Adrenal gland (tissue), 12 donors: ENCODE data around the gene AFAP1L2. TPM values are rescaled to one million over a fixed set of nuclear protein-coding genes. Genes with fewer than 3 reads are reported as not detected.

Experiments used
- DNase-seq, 7 donors: peaks; one replicate each; pipeline ENCODE4 v3.0.0-alpha.2; 2019 to 2020
- H3K27ac ChIP-seq, 5 donors: fragments of 200-600 bp; sonication (generic) in 4 of 5; 1 replicate in 3 of 5; 2 replicates in 2 of 5; pipeline versions ENCODE4 v1.5.1 to v1.8.0; 2016 to 2020; ENCODE audit warnings: mild to moderate bottlenecking in 1 of 5
- H3K27me3 ChIP-seq: fragments of 200-600 bp; 2 replicates; pipeline ENCODE4 v1.8.0; 2021
- H3K36me3 ChIP-seq, 2 donors: fragments of 200-600 bp; replicated peaks in 1 of 2; 1 replicate in 1 of 2; 2 replicates in 1 of 2; pipeline versions ENCODE4 v1.5.1 to v1.8.0; 2018 to 2022
- H3K4me1 ChIP-seq, 2 donors: fragments of 200-600 bp; replicated peaks in 1 of 2; 1 replicate in 1 of 2; 2 replicates in 1 of 2; pipeline versions ENCODE4 v1.5.1 to v1.8.0; 2018 to 2021
- H3K4me3 ChIP-seq, 4 donors: fragments of 200-600 bp; sonication (generic) in 3 of 4; one replicate each; pipeline ENCODE4 v1.5.1; 2016 to 2018
- H3K9me3 ChIP-seq, 3 donors: fragments of 200-600 bp; sonication (generic) in 1 of 3; replicated peaks in 1 of 3; 1 replicate in 2 of 3; 2 replicates in 1 of 3; pipeline versions ENCODE4 v1.5.1 to v1.8.0; 2016 to 2021
- CTCF ChIP-seq, 6 experiments: fragments of 450-650 bp in 4 of 6; fragments of 200-600 bp in 2 of 6; sonication (generic) in 1 of 6; IDR thresholded peaks; 1 replicate in 5 of 6; 2 replicates in 1 of 6; pipeline versions ENCODE4 v1.5.1 to v1.8.0; 2016 to 2021; ENCODE audit warnings: antibody characterized with exemption in 6 of 6, mild to moderate bottlenecking in 2 of 6, moderate library complexity in 1 of 6
- POLR2A ChIP-seq, 2 donors: fragments of 450-650 bp; IDR thresholded peaks; one replicate each; pipeline ENCODE4 v1.6.1; 2017; ENCODE audit warnings: antibody characterized with exemption in 2 of 2, mild to moderate bottlenecking in 2 of 2, moderate library complexity in 1 of 2
- WGBS, 4 donors: extraction: QIAGEN DNeasy Blood & Tissue Kit in 2 of 4; methylation state at CpG; one replicate each; pipeline versions ENCODE4 v1.1.5 to v1.1.7; 2013 to 2017; 5-methylcytosine and 5-hydroxymethylcytosine counted together
- intact Hi-C, 2 donors: fragments of 100-400 bp; cut with DNase I; formaldehyde crosslinking; loops; one replicate each; pipeline versions ENCODE4 v1.14.1 to v1.15.0; 2022 to 2023
- polyA plus RNA-seq, 3 donors: library from polyadenylated mRNA; stranded (reverse); fragments of 200-250 nt in 2 of 3; fragments of 350-450 nt in 1 of 3; fragmentation: Illumina TruSeq in 1 of 3; extraction: RNeasy Lipid Tissue Mini Kit (QIAGEN cat#74804) in 1 of 3; gene quantifications; one replicate each; pipeline ENCODE4 v1.2.3, GENCODE V29; 2013 to 2014
- total RNA-seq, 9 donors: library from RNA; depleted of rRNA in 4 of 9; stranded (reverse); fragments of >200 nt in 4 of 9; fragments of 120-200 nt in 1 of 9; fragmentation: NEBNext Ultra II Directional in 1 of 9; extraction: Animal tissue kit (Norgen Biotek cat#: 25700) in 1 of 9; gene quantifications; one replicate each; pipeline versions ENCODE4 v1.1.0 to v1.2.4, GENCODE V29; 2013 to 2023
- donor health status: healthy with polysubstance abuse.
- donor health status: Bipolar disorder and iron deficiency.
- donor health status: DM: yes; HTN: yes; CAD: no.
- donor health status: DM: no; HTN: no; CAD: no.
- donor health status: DM: no; HTN: no; CAD: no.
- donor health status: DM: yes; HTN: yes; CAD: no.

The AFAP1L2 gene
- total and polyA plus RNA-seq, 12 donors, result 1.4 to 9.4 (median 3.7) TPM

GRCh38 chr10:114402233-114402632, 2.1 kb downstream of the AFAP1L2 start:
- Histone ChIP-seq H3K9me3 (no peaks in the 10 kb centered on the region), H3K4me1 (peaks cover 12 to 20% of the 10 kb centered on the region in 2 donors), H3K27me3 (peaks cover 25% of the 10 kb centered on the region), H3K27ac (peak overlapping the region in 1 of 5 donors; percentile 63), H3K36me3 (no peaks in the 10 kb centered on the region), H3K4me3 (no peak overlapping the region)
- DNase-seq, result no peak
- intact Hi-C loops, result no loop called here
- 63 to 72% (median 65%) methylated on average over 2 of the region's 2 CpGs for WGBS, 4 donors
- TF ChIP-seq CTCF (IDR thresholded peaks at IDR 0.05) (no peak), POLR2A (IDR thresholded peaks at IDR 0.05) (no peak)

- DNase-seq, result peak in 6 of 7 donors; percentile 41 to 81 (median 52)
- intact Hi-C loops, result no loop called here
Measured at GRCh38 chr10:114401195-114401791, 3.0 kb downstream of the AFAP1L2 start.

DNA sequence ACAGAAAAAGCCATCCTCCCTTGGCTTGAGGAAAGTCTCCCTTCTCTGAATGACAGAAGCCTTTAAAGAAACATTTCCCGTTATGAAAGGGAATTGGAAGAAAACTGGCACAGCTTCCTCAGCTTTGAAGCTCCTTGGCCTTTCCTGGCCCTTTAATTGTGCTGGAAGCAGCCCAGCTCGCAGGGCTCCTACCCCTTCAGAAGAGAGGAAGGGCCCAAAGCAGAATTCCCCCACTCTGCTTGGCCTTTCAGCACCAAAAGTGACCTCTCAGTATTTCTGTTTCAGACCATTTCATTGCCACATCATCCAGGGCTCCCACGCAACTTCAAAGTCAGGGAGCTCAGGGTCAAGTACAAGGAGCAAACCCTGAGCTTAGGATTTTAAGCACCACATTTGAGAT, 4.2 kb downstream of the AFAP1L2 start:
- WGBS, 4 donors, result 21 to 33% (median 27%) methylated on average over 3 of the region's 3 CpGs
- Histone ChIP-seq H3K4me3 (no peak overlapping the region), H3K36me3 (no peaks in the 10 kb centered on the region), H3K27ac (peak overlapping the region in 1 of 5 donors; percentile 37), H3K4me1 (peaks cover 12 to 20% of the 10 kb centered on the region in 2 donors), H3K27me3 (peaks cover 26% of the 10 kb centered on the region), H3K9me3 (no peaks in the 10 kb centered on the region)
- intact Hi-C loops, result no loop called here
- TF ChIP-seq CTCF (IDR thresholded peaks at IDR 0.05), result no peak
- TF ChIP-seq POLR2A (IDR thresholded peaks at IDR 0.05), result no peak
- DNase-seq, result peak in 1 of 7 donors; percentile 12

More at GRCh38 chr10:114401195-114401791, 3.0 kb downstream of the AFAP1L2 start:
- Histone ChIP-seq H3K27me3 (peaks cover 25% of the 10 kb centered on the region), H3K27ac (peak overlapping the region in 1 of 5 donors; percentile 42), H3K9me3 (no peaks in the 10 kb centered on the region), H3K4me1 (peaks cover 12 to 20% of the 10 kb centered on the region in 2 donors), H3K36me3 (no peaks in the 10 kb centered on the region), H3K4me3 (no peak overlapping the region)
- 58 to 75% (median 63%) methylated on average over 7 of the region's 7 CpGs for WGBS, 4 donors
- no peak for TF ChIP-seq POLR2A (IDR thresholded peaks at IDR 0.05)
- no peak for TF ChIP-seq CTCF (IDR thresholded peaks at IDR 0.05)

DNA sequence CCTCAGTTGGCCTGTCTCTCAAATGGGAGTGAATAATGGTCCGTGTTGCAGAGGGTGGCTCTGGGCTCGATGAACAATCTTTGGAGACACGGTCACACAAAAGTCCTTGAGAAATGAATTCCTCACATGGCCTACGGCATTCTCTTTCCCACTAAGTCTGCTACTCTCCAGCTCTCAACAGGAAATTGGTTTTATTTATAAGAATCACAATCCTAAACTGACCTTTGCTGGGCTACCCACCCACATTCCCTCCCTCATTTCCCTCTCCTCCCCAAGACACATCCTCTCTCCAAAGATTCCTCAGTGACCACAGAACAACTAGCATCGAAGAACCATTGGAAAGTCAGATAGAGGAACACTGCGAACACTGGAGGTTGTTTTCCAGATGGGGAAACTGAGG, 4.7 kb downstream of the AFAP1L2 start:
- no peak overlapping the region for H3K4me3 ChIP-seq
- WGBS, 4 donors, result 52 to 67% (median 57%) methylated on average over 6 of the region's 6 CpGs
- DNase-seq, result no peak
- intact Hi-C loops, result no loop called here
- H3K36me3 ChIP-seq, result no peaks in the 10 kb centered on the region
- H3K27ac ChIP-seq, result peak overlapping the region in 1 of 5 donors; percentile 37
- no peaks in the 10 kb centered on the region for H3K9me3 ChIP-seq
- TF ChIP-seq POLR2A (IDR thresholded peaks at IDR 0.05) (no peak), CTCF (IDR thresholded peaks at IDR 0.05) (no peak)
- H3K4me1 ChIP-seq, result peaks cover 12 to 18% of the 10 kb centered on the region in 2 donors
- peaks cover 28% of the 10 kb centered on the region for H3K27me3 ChIP-seq
